Activated naive CD8-positive, alpha-beta T cell treated with anti-CD3 and anti-CD28 coated beads for 36 hours (primary cell): Measurements from ENCODE around the gene KIF2C. TPM values are rescaled to one million over a fixed set of nuclear protein-coding genes. Genes with fewer than 3 reads are reported as not detected.

ENCODE experiments used
- DNase-seq: peaks from one replicate; pipeline ENCODE4 v3.0.0; 2021
- H3K27ac Mint-ChIP-seq: one replicate; pipeline ENCODE4 v1.8.0; 2022; ENCODE audit warnings: mild to moderate bottlenecking, moderate library complexity, mixed read lengths
- H3K27me3 Mint-ChIP-seq: one replicate; pipeline ENCODE4 v1.8.0; 2022; ENCODE audit warnings: mild to moderate bottlenecking, mixed read lengths
- H3K36me3 Mint-ChIP-seq: one replicate; pipeline ENCODE4 v1.8.0; 2021; ENCODE audit warnings: mild to moderate bottlenecking, mixed read lengths
- H3K4me1 Mint-ChIP-seq: one replicate; pipeline ENCODE4 v1.8.0; 2021; ENCODE audit warnings: mixed read lengths
- H3K4me3 Mint-ChIP-seq: one replicate; pipeline ENCODE4 v1.8.0; 2022; ENCODE audit warnings: mild to moderate bottlenecking, moderate library complexity, mixed read lengths
- H3K9me3 Mint-ChIP-seq: one replicate; pipeline ENCODE4 v1.8.0; 2022; ENCODE audit warnings: mixed read lengths
- total RNA-seq, 2 experiments: library from RNA; stranded (reverse); gene quantifications; one replicate each; pipeline ENCODE4 v1.2.3, GENCODE V29; 2021

The KIF2C gene
- total RNA-seq, 2 experiments from 2014 or later, result 65.0 to 71.0 TPM

DNA sequence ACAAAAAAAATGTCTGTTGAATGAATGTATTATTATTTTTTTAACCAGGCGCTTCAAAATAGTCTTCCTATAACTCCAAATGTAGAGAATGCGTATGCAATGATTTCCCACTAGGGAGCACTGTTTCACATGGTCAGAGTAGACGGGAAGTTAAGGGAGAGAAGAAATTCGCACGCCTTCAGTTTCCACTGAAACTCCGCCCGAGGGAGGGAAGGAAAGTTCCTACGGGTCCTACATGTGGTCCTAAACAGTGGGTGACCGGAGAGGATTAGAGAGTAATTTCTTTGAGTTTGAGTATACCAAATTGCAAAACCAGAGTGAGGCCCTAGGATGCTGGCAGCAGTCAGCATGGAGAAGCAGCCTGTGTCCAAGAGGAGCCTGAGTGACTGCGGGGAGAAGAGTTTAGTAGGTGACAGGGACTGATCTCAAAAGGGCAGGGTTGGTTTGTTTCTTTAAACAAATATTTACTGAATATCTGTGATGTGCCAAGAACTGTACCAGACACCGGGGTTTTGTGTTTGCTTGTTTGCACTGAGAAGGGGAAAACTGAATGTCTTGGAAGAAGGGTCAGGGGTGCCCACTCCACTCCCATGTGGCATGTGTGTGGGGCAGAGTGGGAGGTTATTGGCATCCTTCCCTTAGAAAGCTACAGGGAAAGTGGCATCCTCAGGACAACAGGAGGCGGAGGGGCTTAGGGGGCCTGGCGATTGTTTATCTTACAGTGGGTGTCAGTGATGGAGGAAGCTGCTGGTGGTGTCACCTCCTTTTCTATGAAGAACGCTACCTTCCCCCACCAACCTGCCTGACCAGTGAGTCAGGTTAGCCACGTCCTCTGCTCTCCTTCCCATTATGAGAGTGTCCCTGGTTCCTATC is 31.4 kb upstream of the KIF2C start:
- Mint-ChIP-seq H3K27ac (peak overlapping the region; percentile 40), H3K36me3 (no peaks in the 10 kb centered on the region), H3K9me3 (no peaks in the 10 kb centered on the region), H3K27me3 (no peaks in the 10 kb centered on the region), H3K4me1 (peaks cover 6% of the 10 kb centered on the region), H3K4me3 (peak overlapping the region; percentile 32)
- no peak for DNase-seq

DNA sequence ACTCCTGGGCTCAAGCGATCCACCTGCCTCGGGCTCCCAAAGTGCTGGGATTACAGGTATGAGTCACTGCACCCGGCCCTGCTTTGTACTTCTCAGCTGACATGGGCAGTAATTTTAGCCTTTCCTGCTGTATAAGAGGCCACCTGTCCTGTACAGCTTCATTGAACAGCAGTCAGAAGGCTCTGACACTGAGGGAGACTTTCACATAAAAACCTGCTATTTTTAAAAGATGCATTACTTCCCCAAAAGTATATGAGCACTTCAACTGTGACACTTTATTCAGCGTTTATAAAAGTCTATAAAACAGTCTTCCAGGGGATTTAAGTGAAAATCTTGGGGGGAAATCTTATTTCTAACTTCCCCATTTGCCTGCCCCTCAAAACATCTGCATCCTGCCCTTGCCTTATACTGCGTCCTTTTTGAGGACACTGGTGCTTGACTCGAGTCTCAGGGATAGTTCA is 26.3 kb upstream of the KIF2C start:
- Mint-ChIP-seq H3K27me3 (no peaks in the 10 kb centered on the region), H3K36me3 (no peaks in the 10 kb centered on the region), H3K4me3 (no peak overlapping the region), H3K9me3 (no peaks in the 10 kb centered on the region), H3K4me1 (peaks cover 34% of the 10 kb centered on the region), H3K27ac (no peak overlapping the region)
- DNase-seq, result no peak

DNA sequence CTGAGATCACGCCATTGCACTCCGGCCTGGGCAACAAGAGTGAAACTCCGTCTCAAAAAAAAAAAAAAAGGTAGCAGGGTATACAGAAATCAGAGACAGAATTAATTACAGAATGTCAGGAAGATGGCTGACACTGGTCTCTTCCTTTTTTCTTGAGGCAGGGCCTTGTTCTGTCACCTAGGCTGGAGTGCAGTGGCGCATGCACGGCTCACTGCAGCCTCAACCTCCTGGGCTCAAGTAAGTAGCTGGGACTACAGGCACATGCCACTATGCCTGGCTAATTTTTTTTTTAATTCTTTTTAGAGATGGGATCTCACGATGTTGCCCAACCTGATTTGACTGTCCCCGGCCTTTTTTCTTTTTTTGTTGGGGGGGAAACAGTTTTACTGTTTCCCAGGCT is 25.1 kb upstream of the KIF2C start:
- Mint-ChIP-seq H3K4me1 (peaks cover 45% of the 10 kb centered on the region), H3K4me3 (no peak overlapping the region), H3K27ac (peak overlapping the region; percentile 42), H3K36me3 (no peaks in the 10 kb centered on the region), H3K9me3 (no peaks in the 10 kb centered on the region), H3K27me3 (no peaks in the 10 kb centered on the region)
- DNase-seq, result no peak

DNA sequence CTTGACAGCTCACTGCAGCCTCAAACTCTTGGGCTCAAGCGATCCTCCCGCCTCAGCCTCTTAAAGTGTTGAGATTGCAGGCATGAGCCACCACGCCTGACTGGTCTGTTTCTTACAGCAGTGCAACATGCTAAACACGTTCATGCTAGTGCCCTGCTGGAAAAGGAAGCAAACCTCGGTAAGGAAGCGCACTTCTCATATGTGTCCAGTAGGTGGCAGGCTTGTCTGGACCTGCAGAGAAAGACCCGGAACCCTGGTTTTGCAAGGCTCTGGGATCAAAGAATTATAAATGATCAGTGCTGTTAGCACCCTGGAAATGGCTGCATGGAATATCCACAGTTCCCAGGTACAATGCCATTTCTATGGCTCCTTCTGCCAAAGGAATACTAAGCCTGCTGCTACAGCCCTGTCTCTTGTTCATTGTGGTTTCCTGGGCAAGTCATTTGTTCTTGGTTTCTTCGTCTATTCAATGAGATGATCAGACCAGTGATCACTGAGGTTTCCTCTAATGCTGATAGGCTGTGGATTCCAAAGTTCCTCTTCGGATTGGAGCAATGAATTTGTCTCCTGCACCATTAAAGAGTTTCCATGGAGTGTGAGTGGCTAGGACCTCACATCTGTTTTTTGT is 24.6 kb upstream of the KIF2C start:
- peaks cover 48% of the 10 kb centered on the region for H3K4me1 Mint-ChIP-seq
- no peaks in the 10 kb centered on the region for H3K27me3 Mint-ChIP-seq
- DNase-seq, result peak; percentile 64
- no peaks in the 10 kb centered on the region for H3K9me3 Mint-ChIP-seq
- H3K27ac Mint-ChIP-seq, result peak overlapping the region; percentile 42
- no peaks in the 10 kb centered on the region for H3K36me3 Mint-ChIP-seq
- H3K4me3 Mint-ChIP-seq, result peak overlapping the region; percentile 52

DNA sequence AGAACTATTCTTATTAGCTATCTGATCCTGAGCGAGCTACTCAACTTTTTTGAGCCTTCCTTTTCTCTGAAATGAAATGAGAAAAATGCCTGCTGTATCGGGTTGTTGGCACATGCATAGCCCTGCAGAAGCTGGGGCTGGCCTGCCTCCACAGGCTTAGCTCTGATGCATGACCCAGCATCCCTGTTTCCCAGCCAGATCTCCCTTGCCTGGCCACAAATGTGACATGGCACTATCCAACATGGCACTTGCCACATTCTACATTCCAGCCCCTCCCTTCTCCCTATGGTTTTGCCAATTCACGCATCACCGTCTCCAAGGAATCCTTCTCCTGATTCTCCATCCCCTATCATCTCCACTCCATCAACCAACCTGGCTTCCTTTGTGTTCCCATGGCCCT is 22.5 kb upstream of the KIF2C start:
- no peak overlapping the region for H3K4me3 Mint-ChIP-seq
- peaks cover 7% of the 10 kb centered on the region for H3K27me3 Mint-ChIP-seq
- no peak overlapping the region for H3K27ac Mint-ChIP-seq
- no peaks in the 10 kb centered on the region for H3K9me3 Mint-ChIP-seq
- peaks cover 68% of the 10 kb centered on the region for H3K4me1 Mint-ChIP-seq
- H3K36me3 Mint-ChIP-seq, result no peaks in the 10 kb centered on the region
- DNase-seq, result no peak

DNA sequence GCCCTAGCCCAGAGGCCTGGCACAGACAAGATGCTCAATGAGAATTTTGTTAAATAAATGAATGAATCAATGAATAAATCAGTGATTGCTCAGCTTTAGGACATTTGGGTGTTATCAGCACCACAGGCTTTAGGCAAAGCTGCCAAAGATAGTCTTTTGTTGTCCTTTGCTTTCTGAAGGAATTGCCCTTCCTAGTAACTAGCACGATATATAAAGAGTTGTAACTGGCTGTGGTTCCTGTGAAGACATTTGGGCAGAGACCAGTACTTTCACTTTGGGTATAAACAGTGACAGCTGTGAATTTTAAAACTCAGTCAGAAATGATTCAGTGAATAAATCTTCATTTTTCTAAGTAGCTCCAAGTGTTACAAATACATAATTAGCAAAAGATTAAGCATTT is 22.0 kb upstream of the KIF2C start:
- H3K4me1 Mint-ChIP-seq, result peaks cover 68% of the 10 kb centered on the region
- H3K27ac Mint-ChIP-seq, result no peak overlapping the region
- no peaks in the 10 kb centered on the region for H3K9me3 Mint-ChIP-seq
- no peaks in the 10 kb centered on the region for H3K36me3 Mint-ChIP-seq
- DNase-seq, result no peak
- H3K4me3 Mint-ChIP-seq, result no peak overlapping the region
- peaks cover 7% of the 10 kb centered on the region for H3K27me3 Mint-ChIP-seq

DNA sequence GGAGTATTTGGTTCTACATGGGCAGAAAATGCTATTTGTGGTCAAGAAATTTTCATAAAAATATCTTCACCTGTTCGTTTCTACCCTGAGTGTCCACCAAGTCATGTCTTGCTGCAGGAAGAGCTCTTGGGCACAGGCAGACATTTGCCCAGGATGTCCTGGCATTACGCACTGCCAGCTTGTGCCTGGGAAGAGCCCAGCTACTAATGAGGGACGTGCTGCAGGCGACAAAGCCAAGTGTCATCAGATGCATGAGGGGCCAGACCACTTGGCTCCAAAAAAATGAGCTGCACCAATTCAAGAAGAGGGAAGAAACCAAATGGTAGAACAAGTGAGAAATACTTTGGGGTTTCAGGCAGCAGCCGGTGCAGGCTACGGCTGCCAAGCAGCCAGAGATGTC is 21.5 kb upstream of the KIF2C start:
- no peak for DNase-seq
- Mint-ChIP-seq H3K36me3 (no peaks in the 10 kb centered on the region), H3K4me3 (no peak overlapping the region), H3K27me3 (peaks cover 7% of the 10 kb centered on the region), H3K9me3 (no peaks in the 10 kb centered on the region), H3K4me1 (peaks cover 70% of the 10 kb centered on the region), H3K27ac (peak overlapping the region; percentile 28)

DNA sequence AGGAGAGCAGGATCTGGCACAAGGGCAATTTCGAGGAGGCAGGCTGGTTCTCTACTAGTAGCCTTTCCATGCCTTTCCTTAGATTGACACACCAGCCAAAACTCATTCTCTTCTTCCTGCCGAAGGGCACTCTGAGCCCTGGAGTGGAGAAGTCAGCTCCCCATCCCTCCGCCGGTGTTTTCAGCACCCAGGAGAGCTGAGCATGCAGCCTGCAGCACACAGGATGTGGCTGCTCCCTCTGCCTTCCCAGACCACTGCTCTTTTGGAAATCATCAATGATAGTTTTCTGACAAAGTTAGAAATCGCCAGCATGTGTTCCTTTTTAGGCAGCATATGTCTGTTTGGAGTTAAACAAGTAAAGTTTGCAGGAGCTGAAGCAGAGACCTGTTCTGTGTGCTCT is 20.3 kb upstream of the KIF2C start:
- DNase-seq, result no peak
- Mint-ChIP-seq H3K27ac (peak overlapping the region; percentile 23), H3K27me3 (peaks cover 7% of the 10 kb centered on the region), H3K4me1 (peaks cover 79% of the 10 kb centered on the region), H3K36me3 (no peaks in the 10 kb centered on the region), H3K9me3 (no peaks in the 10 kb centered on the region), H3K4me3 (no peak overlapping the region)

DNA sequence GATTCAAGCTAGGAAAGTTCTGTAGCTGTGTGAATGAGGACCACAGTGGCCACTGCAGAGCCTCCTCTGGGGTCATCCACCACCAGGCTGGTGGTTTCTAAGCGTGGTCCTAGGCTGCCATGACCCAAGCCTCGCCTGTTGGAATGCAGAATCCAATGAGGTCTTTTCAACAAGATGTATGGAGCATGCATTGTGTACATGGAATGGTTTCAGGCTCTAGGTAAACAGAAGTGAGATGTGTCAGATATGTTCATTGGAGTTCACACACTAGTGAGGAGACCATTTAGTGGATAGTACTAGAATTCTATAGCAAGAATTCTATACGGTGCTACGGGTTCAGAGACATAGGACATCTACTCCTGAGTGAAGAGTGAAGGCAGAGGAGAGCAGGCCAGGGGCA is 19.4 kb upstream of the KIF2C start:
- no peak overlapping the region for H3K4me3 Mint-ChIP-seq
- H3K4me1 Mint-ChIP-seq, result peaks cover 79% of the 10 kb centered on the region

DNA sequence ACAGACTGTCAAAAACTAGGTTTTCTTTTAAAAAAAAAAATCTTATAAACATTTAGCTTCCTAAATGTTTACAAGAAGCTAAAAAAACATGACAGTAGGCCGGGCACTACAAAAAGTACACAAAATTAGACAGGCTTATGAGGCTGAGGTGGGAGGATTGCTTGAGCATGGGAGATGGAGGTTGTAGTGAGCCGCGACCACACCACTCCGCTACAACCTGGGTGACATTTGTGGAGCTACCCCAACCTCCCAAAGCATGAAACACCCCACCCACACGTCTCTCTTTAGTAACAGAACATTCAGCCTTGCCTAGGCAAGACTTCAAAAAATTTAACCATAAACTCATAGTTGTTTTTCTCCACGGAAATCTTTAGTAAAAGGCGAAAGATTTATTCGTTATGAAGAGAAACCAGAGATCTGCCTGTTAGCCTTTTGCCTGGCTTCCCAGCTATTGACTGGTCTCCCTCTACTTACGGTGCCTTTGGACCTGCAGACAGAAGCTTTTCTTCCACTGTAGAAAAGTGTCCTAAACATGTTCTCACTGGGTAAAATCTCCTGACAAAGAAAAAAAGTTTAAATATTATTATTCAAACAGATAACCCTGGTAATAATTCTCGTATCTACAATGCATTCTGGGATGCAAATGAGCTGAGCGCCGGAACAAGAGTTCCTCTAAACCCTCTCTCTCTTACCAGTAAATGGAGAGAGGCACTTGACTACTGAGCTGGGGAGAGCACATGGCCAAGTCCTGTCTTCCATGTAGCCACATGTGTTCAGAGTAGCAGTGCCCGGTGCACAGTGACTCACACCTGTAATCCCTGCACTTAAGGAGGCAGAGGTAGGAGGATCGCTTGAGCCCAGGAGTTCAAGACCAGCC is 17.9 kb upstream of the KIF2C start:
- H3K27me3 Mint-ChIP-seq, result peaks cover 7% of the 10 kb centered on the region
- peak overlapping the region; percentile 91 for H3K27ac Mint-ChIP-seq
- peaks cover 77% of the 10 kb centered on the region for H3K4me1 Mint-ChIP-seq
- peaks cover 16% of the 10 kb centered on the region for H3K36me3 Mint-ChIP-seq
- peak; percentile 86 for DNase-seq
- H3K9me3 Mint-ChIP-seq, result no peaks in the 10 kb centered on the region
- peak overlapping the region; percentile 73 for H3K4me3 Mint-ChIP-seq

More for the DNA sequence above, 19.4 kb upstream of the KIF2C start:
- peaks cover 7% of the 10 kb centered on the region for H3K27me3 Mint-ChIP-seq
- peaks cover 7% of the 10 kb centered on the region for H3K36me3 Mint-ChIP-seq
- H3K9me3 Mint-ChIP-seq, result no peaks in the 10 kb centered on the region
- H3K27ac Mint-ChIP-seq, result peak overlapping the region; percentile 91
- DNase-seq, result no peak

DNA sequence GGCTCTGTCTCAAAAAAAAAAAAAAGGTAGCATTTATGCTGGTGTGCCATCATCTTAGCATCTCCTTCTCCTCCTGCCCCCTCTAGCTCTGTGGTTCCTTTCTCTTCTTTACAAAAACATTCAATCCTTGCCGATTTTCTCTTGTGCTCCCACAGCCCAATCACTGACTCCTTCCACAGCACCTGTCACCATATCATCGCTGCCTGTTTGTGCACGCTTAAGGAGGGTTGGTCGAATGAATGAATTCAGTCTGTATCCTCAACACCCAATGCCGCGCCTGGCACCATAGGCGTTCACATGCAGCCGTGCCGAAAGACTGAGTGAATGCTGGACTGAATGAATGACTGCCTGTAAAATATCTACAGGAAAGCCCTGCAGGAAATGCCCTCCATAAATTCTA is 16.6 kb upstream of the KIF2C start:
- H3K27ac Mint-ChIP-seq, result peak overlapping the region; percentile 91
- no peaks in the 10 kb centered on the region for H3K9me3 Mint-ChIP-seq
- H3K4me1 Mint-ChIP-seq, result peaks cover 74% of the 10 kb centered on the region
- peak overlapping the region; percentile 76 for H3K4me3 Mint-ChIP-seq
- peaks cover 18% of the 10 kb centered on the region for H3K36me3 Mint-ChIP-seq
- peaks cover 7% of the 10 kb centered on the region for H3K27me3 Mint-ChIP-seq
- DNase-seq, result peak; percentile 38

DNA sequence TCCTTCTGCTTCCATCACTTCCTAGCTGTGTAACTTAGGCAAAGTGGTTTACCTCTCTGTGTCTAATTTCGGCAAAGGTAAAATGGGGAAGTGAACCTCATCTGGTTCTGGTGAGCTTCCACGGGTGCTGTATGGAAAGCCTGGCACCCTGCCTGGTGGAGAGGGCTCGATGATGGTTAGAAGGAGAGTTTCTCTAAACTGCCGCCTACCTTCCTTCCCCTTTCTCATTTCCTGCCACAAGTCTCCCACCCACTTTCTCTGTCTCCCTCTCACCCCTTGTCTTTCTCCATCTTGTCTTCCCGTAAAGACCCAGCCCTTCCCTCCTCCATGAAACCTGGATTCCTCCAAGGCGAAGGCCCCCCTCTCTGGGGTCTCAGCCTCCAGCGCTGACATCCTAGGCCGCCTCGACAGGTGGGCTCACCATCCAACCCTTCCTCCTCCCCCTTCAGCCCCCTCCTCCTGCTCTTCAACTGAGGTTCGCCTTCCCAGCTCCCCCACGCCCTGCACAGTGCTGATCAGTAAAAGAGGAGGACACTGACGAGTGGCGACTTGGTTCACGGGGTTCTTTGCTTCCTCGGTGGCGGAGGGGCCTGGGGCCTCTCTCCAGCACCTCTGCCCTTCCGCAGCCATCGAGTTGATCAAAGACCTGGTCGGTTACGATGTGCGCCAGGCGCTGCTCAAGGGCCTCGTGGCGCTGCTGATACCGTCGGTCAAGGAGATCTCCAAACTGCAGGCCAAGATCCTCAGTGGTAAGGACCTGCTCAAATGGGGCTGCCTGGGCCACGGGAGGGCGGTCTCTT is 15.9 kb upstream of the KIF2C start:
- Mint-ChIP-seq H3K36me3 (peaks cover 18% of the 10 kb centered on the region), H3K4me3 (peak overlapping the region; percentile 76), H3K27ac (peak overlapping the region; percentile 91), H3K9me3 (no peaks in the 10 kb centered on the region), H3K4me1 (peaks cover 72% of the 10 kb centered on the region), H3K27me3 (peaks cover 7% of the 10 kb centered on the region)
- peak; percentile 66 for DNase-seq

DNA sequence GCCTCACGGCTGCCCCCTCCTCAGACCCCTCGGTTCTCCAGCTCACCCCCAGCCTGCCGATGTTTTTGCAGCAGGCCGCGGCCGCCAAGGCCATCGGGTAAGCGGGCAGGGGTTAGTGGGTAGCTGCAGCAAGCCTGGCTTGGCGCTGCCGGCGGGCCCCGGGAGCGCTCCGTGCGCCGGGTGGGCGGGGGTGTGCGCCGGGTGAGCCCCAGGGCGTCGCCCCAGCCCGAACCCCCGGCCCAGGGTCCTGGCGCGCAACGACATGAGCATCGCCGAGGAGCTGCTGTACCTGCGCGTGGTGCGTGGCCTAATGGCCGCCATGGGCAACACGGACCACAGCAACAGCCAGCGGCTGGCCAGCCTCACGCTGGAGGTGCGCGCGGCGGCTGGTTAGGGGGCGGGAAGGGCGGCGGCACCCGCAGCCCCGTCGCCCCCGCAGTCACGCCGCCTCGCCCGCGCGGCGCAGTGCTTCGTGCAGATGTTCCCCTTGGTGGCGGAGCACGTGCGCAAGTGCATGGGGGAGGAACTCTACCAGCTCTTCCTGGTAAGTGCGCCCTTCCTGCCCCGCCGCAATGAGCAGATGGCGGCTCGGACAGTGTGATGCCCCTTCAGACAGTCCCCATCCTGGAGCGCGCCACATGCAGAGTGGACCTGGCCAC is 15.2 kb upstream of the KIF2C start:
- Mint-ChIP-seq H3K36me3 (peaks cover 18% of the 10 kb centered on the region), H3K4me1 (peaks cover 69% of the 10 kb centered on the region), H3K27ac (peak overlapping the region; percentile 91), H3K4me3 (peak overlapping the region; percentile 82), H3K27me3 (peaks cover 7% of the 10 kb centered on the region), H3K9me3 (no peaks in the 10 kb centered on the region)
- no peak for DNase-seq
